Endothelial cell of umbilical vein (primary cell): ENCODE results near the gene KLLN. TPM values are rescaled to one million over a fixed set of nuclear protein-coding genes. Genes with fewer than 3 reads are reported as not detected.

Experiments used
- BruUV-seq: library from RNA; stranded (reverse); fragments of 400-500 nt; replicated peaks from 2 replicates; lab custom pipeline; 2021; lab: Mats Ljungman, UMichigan
- CTCF ChIA-PET: fragments of 300-600, 350-600 bp; sonication (Branson Sonifier 250); formaldehyde crosslinking; loops from one replicate; lab custom pipeline; 2021; ENCODE audit warnings: antibody characterized with exemption, inconsistent platforms; lab: Charles Lee
- POLR2A ChIA-PET: fragments of 300-600, 350-600 bp; sonication (Branson Sonifier 250); formaldehyde crosslinking; loops from one replicate; lab custom pipeline; 2021; ENCODE audit warnings: antibody characterized with exemption, inconsistent platforms; lab: Charles Lee
- DNase-seq: peaks from one replicate; pipeline ENCODE4 v3.0.0-alpha.2; 2011; ENCODE audit warnings: low read depth, low spot score
- FAIRE-seq: peaks from 2 replicates; lab custom pipeline; 2011; peaks lifted over from hg19 to GRCh38; lab: Jason Lieb, UNC
- H2AFZ ChIP-seq: 2 replicates; pipeline ENCODE4 v1.6.0; 2012; ENCODE audit warnings: low read depth, low read length, control low read depth, inconsistent platforms
- H3K27ac ChIP-seq: 2 replicates; pipeline ENCODE4 v1.5.1; 2011; ENCODE audit warnings: low read depth, mild to moderate bottlenecking, control low read depth, low read length, moderate library complexity; ENCODE audit not compliant: insufficient read depth
- H3K27me3 ChIP-seq, 2 experiments: 2 replicates each; pipeline versions ENCODE4 v1.6.0 to v1.6.1; 2011; ENCODE audit warnings: low read length in 2 of 2, mixed read lengths in 1 of 2; ENCODE audit not compliant: control insufficient read depth in 2 of 2, insufficient read depth in 2 of 2
- H3K36me3 ChIP-seq, 2 experiments: 2 replicates in 1 of 2; 3 replicates in 1 of 2; pipeline ENCODE4 v1.5.1; 2011; ENCODE audit warnings: low read length in 2 of 2, mild to moderate bottlenecking in 1 of 2, moderate library complexity in 1 of 2; ENCODE audit not compliant: control insufficient read depth in 2 of 2, insufficient read depth in 2 of 2; ENCODE audit errors: extremely low read depth in 1 of 2
- H3K4me1 ChIP-seq: 3 replicates; pipeline ENCODE4 v1.5.1; 2011; ENCODE audit warnings: mild to moderate bottlenecking, low read length; ENCODE audit not compliant: control insufficient read depth, insufficient read depth; ENCODE audit errors: extremely low read depth
- H3K4me2 ChIP-seq: 2 replicates; pipeline ENCODE4 v1.6.1; 2011; ENCODE audit warnings: low read length, control low read depth, mixed read lengths; ENCODE audit not compliant: insufficient read depth
- H3K4me3 ChIP-seq, 3 experiments: fragments of 200-600 bp in 1 of 3; sonication (generic), shearing (Covaris generic) in 1 of 3; replicated peaks in 1 of 3; 2 replicates each; pipeline ENCODE4 v1.5.1; 2011 to 2016; ENCODE audit warnings: control low read depth in 3 of 3, low read length in 3 of 3, mild to moderate bottlenecking in 2 of 3, inconsistent platforms in 1 of 3, low read depth in 1 of 3, moderate library complexity in 1 of 3; ENCODE audit not compliant: insufficient read depth in 1 of 3
- H3K79me2 ChIP-seq: 2 replicates; pipeline ENCODE4 v1.6.0; 2012; ENCODE audit warnings: low read length, inconsistent platforms; ENCODE audit not compliant: control insufficient read depth, insufficient read depth
- H3K9ac ChIP-seq: replicated peaks from 2 replicates; pipeline ENCODE3; 2011; ENCODE audit warnings: low read length, control low read depth; ENCODE audit not compliant: insufficient read depth; ENCODE audit errors: extremely low read depth
- H3K9me1 ChIP-seq: replicated peaks from 3 replicates; pipeline ENCODE4 v1.6.0; 2011; ENCODE audit warnings: mild to moderate bottlenecking, low read length; ENCODE audit not compliant: control insufficient read depth, insufficient read depth; ENCODE audit errors: extremely low read depth
- H3K9me3 ChIP-seq: replicated peaks from 2 replicates; pipeline ENCODE4 v1.5.1; 2012; ENCODE audit warnings: low read length, inconsistent platforms; ENCODE audit not compliant: control insufficient read depth, insufficient read depth
- H4K20me1 ChIP-seq: replicated peaks from 2 replicates; pipeline ENCODE3; 2011; ENCODE audit warnings: mild to moderate bottlenecking, low read length; ENCODE audit not compliant: control insufficient read depth, insufficient read depth; ENCODE audit errors: extremely low read depth
- CTCF ChIP-seq, 2 donors: IDR thresholded peaks; 1 replicate in 1 of 2; 2 replicates in 1 of 2; pipeline ENCODE4 v1.5.1; 2011; ENCODE audit warnings: low read length in 2 of 2, mild to moderate bottlenecking in 2 of 2, moderate library complexity in 2 of 2, control low read depth in 1 of 2, inconsistent platforms in 1 of 2, low read depth in 1 of 2; ENCODE audit not compliant: insufficient read depth in 1 of 2; ENCODE audit errors: extremely low read depth in 1 of 2
- EZH2 ChIP-seq: IDR thresholded peaks from 2 replicates; pipeline ENCODE4 v1.6.1; 2012; ENCODE audit warnings: borderline replicate concordance, low read depth, mild to moderate bottlenecking, moderate library complexity, low read length, inconsistent platforms; ENCODE audit not compliant: severe bottlenecking
- FOS ChIP-seq: IDR thresholded peaks from 2 replicates; pipeline ENCODE4 v1.6.1; 2011; ENCODE audit warnings: mild to moderate bottlenecking, low read length, moderate library complexity, borderline replicate concordance; ENCODE audit not compliant: insufficient read depth
- GATA2 ChIP-seq: IDR thresholded peaks from 2 replicates; pipeline ENCODE4 v1.7.0; 2011; ENCODE audit warnings: low read depth, mild to moderate bottlenecking, moderate library complexity, mixed read lengths, low read length; ENCODE audit not compliant: insufficient read length, insufficient read depth
- JUN ChIP-seq: IDR thresholded peaks from 2 replicates; pipeline ENCODE4 v1.6.1; 2011; ENCODE audit warnings: borderline replicate concordance, low read depth; ENCODE audit not compliant: insufficient read length, insufficient read depth
- POLR2A ChIP-seq: IDR thresholded peaks from 2 replicates; pipeline ENCODE4 v1.6.1; 2012; ENCODE audit warnings: low read depth, mild to moderate bottlenecking, control low read depth, low read length
- POLR2AphosphoS5 ChIP-seq: IDR thresholded peaks from 2 replicates; pipeline ENCODE4 v1.6.1; 2012; ENCODE audit warnings: low read depth, mild to moderate bottlenecking, control low read depth, low read length, moderate library complexity; ENCODE audit not compliant: insufficient read depth
- dilution Hi-C: fragments of 300-500 bp; cut with MboI; formaldehyde crosslinking; loops from one replicate; pipeline ENCODE4 v1.15.0; 2019; ENCODE audit warnings: low sequenced_read_pairs; ENCODE audit not compliant: extremely low pct_ligation_motif_present
- intact Hi-C: fragments of 100-400 bp; cut with micrococcal nuclease; formaldehyde crosslinking; loops from one replicate; pipeline ENCODE4 v1.10.0; 2022
- polyA plus RNA-seq, 4 experiments: library from polyadenylated mRNA; depleted of rRNA in 3 of 4; stranded (reverse) in 3 of 4; unstranded in 1 of 4; fragments of >200 nt; gene quantifications; 2 replicates each; pipeline versions ENCODE4 v1.2.1 to v1.2.3, GENCODE V29; 2011 to 2012; ENCODE audit warnings: missing spikeins in 1 of 4
- total RNA-seq: library from RNA; stranded (reverse); gene quantifications from 2 replicates; pipeline ENCODE4 v1.2.3, GENCODE V29; 2021

The KLLN gene
- total and polyA plus RNA-seq, 2 donors (not counting 3 experiments of a cell fraction or from before 2014, with no cell fraction given) = 0.14 to 0.31 TPM

GRCh38 chr10:87852089-87852488, 11.2 kb downstream of the KLLN start:
- Histone ChIP-seq H3K79me2 (no peaks in the 10 kb centered on the region), H3K27me3 (no peaks in the 10 kb centered on the region), H3K9me1 (no peaks in the 10 kb centered on the region), H2AFZ (no peak overlapping the region), H3K27ac (no peak overlapping the region), H3K4me2 (no peak overlapping the region), H3K4me1 (no peaks in the 10 kb centered on the region), H4K20me1 (no peaks in the 10 kb centered on the region), H3K4me3 (no peak overlapping the region), H3K9me3 (no peaks in the 10 kb centered on the region), H3K9ac (no peak overlapping the region), H3K36me3 (no peaks in the 10 kb centered on the region)
- ChIA-PET CTCF (interaction anchor here (1.0 to 5.9 kb wide), 5 partner anchors 262 to 701 kb away, joined by 3 to 103 read pairs (median 15); no protein-coding TSS in a partner anchor), POLR2A (no interaction called here)
- dilution Hi-C loops = loop anchor here (25.0 kb wide), 1 partner anchor 710 kb away; no protein-coding TSS in a partner anchor
- BruUV-seq = no TSS peak
- TF ChIP-seq POLR2A (no peak), CTCF (IDR thresholded peaks at IDR 0.05; ENCODE audit: extremely low read depth in 1 of 2, insufficient read depth in 1 of 2, low read depth in 1 of 2, low read length in 2 of 2) (no peak), FOS (no peak), POLR2AphosphoS5 (no peak), JUN (no peak), EZH2 (no peak), GATA2 (no peak)
- FAIRE-seq (no peak), DNase-seq (no peak)
- intact Hi-C loops = no loop called here
